Measurements from ENCODE around the gene XPR1. TPM values are rescaled to one million over a fixed set of nuclear protein-coding genes. Genes with fewer than 3 reads are reported as not detected.

XPR1 gene
- total RNA-seq, 1 experiment from 2014 or later: 24.9 TPM

DNA sequence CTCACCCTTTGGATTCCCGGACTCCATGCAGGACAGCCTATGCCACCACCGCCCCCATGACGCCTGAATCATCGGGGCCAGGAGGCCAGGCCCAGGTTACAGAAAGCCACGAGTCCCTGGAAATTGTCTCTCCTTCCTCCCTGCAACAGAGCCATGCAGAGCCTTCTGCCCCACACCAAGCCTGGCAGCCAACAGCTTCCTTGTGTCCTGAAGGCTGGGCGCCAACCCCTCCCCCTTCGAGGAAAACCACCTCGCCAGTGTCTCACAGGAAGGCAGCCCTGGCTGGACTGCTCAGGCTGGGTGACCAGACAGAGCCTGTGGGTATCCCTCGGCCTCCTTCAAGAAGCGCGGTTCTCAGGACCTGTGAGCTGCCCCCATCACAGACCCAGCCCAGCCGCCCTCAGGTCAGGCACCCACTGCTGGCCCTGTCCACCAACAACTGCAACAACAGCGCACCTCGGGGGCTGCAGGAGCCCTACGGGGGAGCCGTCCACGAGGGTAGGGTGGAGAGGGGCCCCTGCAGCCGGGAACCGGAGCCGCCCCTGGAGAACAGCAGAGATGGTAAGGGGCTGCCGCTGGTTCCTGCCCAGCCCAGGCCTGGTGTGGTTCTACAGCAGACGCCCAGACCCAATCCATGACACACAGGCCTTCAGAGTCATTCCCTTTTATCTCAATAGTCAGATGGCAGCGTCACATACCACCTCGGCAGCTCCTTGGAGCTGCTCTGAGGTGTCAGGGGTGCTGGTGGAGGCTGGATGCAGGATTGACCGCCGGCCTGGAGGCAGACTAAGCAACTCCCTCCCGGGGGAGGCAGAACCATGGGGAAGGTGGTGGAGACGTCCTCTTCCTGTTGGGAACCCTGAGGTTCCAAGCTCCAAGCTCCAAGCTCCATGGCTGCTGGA is 304.5 kb downstream of the XPR1 start:
- DNase-seq (ENCODE audit: low read depth, low spot score): no peak
- in situ Hi-C loops (cut with HindIII; ENCODE audit: low pct_unique_long_range_greater_than_20kb, low sequenced_read_pairs): no loop called here

DNA sequence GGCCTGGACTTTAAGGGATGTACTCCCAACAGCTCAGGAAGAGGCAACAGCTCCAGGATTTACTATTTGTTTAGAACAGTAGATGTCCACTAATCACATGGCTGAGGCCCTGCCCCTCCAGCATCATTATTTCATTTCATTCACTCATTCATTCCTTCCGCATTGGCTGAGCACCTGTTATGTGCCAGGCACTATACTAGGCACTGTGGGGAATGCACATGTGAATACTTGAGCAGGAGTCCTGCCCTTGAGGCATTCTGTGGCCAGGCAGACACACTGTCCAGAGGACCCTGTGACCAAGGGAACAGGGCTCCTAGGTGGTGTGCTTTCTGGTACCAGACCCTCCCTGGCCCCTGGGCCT is 305.2 kb downstream of the XPR1 start:
- in situ Hi-C loops (cut with HindIII; ENCODE audit: low pct_unique_long_range_greater_than_20kb, low sequenced_read_pairs): no loop called here
- DNase-seq (ENCODE audit: low read depth, low spot score): no peak

DNA sequence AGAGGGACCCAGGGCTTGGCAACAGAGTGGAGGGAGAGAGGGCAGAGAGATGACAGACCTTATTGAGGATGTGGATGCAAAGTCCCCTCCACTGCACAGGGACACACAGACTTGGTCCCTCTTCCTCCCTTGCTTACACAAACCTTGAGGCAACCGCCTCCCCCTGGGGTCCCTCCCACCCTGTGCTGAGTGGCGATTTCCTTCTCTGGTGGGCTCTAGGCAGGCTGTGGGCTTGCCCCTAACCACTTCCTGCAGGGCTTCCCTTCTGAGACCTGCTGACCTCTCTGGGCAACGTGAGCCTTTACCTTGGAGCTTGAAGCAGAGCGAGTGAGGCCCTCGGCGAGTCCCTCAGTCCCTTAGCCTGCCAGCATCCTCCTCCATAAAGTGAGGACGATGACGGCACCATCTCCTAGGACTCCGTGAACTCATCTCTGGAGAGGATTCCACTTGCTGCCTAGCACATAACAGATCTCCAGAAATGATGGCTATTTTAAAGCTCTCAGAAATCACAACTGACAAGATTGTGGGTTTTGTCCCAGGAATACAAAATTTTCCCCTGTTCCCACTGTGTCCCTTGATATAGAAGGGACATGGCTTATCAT is 305.9 kb downstream of the XPR1 start:
- in situ Hi-C loops (cut with HindIII; ENCODE audit: low pct_unique_long_range_greater_than_20kb, low sequenced_read_pairs): no loop called here
- DNase-seq (ENCODE audit: low read depth, low spot score): no peak

DNA sequence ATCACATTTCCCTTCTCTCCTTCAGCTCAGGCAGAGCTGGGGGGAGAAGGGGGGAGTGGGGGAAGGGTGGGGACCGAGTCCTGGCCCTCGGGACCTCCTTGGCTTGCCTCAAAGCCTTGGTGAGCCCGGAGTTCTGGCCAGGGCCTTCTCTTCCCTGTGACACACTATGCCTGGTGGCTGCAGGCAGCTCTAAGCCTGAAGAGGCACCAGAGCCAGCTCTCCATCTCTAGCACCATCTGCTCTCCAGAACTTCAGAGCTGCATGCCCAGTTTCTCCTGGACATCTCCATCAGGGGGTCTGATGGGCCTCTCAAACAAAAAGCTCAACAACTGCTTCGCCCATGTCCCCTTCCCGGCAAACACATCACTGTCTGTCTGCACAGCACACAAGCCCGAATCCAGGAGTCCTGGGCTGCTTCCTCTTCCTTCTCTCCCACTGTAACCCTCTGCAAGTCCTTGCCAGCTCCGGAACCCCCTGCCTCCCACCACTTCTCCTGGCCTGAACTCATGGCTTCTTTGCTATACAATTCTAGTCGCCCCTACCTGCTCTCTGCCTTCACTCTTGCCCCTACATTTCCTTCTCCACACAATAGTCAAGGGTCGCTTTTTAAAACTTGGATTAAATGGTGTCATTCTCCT is 307.4 kb downstream of the XPR1 start:
- in situ Hi-C loops (cut with HindIII; ENCODE audit: low pct_unique_long_range_greater_than_20kb, low sequenced_read_pairs): no loop called here
- no peak for DNase-seq (ENCODE audit: low read depth, low spot score)

DNA sequence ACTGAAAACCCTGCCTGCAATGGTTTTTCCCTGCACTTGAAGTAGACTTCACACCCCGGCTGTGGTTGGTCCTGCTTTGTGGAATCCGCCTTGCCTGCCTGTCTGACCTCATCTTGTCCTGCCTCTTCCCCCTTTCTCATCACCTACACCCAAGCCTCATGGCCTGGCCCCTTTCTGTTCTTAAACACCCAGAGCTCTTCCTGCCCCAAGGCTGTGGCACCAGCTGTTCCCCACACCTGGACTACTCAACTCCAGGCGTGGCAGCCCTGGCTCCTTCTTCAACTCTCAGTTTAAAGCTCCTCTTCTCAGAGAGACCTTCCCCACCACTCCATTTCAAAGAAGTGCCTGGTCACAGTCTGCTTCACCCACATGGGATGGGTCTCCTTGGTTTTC is 307.9 kb downstream of the XPR1 start:
- DNase-seq (ENCODE audit: low read depth, low spot score): no peak
- in situ Hi-C loops (cut with HindIII; ENCODE audit: low pct_unique_long_range_greater_than_20kb, low sequenced_read_pairs): no loop called here

Small RNA genes lying within 50 kb of the gene (small RNA-seq; reads per million reads assigned to genes)
- gene RF00026: 0 reads per million in 2 experiments

Other genes with a start within 250 kb of the XPR1 start
- 45.3 and 46.0 TPM in 2 replicates for gene ACBD6, start 129.4 kb upstream of the XPR1 start, total RNA-seq (2014; rRNA removed; shearing (Covaris generic))
- gene OVAAL, start 73.1 kb upstream of the XPR1 start, total RNA-seq (2014; rRNA removed; shearing (Covaris generic)): 23.6 and 25.8 TPM in 2 replicates

Data from SK-MEL-5 (cell line).